Measurements from ENCODE around the gene IFNW1.

Gene IFNW1

DNA sequence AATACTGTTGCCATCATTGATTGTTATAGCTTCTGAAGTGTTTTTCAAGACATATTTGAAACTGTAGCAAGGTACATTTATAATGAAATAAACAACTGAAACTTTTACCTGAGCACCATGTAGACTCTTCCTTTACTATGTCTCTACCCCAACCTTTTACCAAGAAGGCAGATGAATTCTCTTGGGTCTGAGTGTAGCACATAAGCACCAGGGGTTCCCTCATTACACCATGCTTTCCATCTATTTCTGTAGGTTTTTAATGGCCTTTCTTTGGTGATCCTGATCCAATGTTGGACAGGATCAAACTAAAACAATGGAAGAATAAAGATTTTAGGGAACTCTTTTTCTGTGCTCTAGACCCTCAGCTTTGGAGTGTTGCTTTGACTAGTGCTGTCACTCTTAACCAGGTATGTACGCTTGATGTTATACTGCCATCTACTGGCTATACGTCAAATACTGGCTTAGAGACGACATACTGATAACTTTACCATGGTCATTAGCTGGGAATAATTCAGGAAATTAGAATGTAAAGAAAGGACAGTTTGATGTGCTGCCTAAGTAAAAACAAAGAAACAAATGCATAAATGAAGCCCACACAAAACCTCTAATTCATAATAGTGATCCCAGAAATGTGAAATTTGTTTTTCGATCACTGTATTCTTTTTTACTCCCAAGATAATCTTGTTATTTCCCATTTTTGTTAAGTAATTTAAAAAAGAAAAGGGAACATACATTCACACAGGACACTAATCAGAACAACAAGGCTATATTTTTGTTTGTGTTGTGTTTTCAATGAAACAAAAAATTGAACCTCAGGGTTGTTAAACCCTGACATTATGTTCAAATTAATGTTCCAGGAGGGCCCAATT lies 30.7 kb downstream of the IFNW1 start:
- no peak for DNase-seq (ENCODE audit: low read depth)

DNA sequence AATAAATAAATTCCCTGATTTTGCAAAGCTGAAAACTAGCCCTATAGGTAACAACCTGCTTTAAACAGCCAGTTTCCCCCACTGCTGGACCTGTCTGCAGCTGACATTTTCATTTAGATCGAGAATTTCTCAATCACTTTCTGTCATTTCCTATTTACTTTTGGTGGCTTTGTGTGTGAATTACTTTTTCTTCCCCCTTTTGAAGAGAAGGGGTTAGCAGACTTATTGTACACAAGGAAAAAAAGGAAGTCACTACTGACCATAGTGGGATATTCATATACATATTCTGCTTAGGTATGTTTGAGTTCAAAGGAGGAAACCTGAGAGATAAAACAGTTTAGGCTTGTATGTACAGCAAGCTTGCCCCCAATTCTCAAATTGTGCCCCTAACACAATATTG lies 36.8 kb downstream of the IFNW1 start:
- DNase-seq (ENCODE audit: low read depth): no peak

DNA sequence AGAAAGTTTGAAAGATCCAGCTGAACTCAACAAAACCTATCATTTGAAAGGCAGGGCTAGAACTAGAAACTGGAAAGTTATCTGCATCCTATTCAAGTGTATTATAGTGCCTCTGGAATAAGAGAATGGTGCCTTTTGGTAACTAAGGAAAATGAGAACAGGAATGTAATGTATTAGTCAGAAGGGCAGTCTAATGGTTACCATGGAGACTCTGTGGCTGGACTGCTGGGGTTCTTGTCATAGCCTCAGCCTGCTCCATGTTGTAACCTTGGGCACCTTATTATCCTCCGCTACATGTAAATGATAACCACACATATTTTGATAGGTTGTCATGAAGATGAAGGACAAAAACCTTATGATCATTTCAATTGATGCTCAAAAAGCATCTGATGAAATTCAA lies 39.3 kb downstream of the IFNW1 start:
- no peak for DNase-seq (ENCODE audit: low read depth)

DNA sequence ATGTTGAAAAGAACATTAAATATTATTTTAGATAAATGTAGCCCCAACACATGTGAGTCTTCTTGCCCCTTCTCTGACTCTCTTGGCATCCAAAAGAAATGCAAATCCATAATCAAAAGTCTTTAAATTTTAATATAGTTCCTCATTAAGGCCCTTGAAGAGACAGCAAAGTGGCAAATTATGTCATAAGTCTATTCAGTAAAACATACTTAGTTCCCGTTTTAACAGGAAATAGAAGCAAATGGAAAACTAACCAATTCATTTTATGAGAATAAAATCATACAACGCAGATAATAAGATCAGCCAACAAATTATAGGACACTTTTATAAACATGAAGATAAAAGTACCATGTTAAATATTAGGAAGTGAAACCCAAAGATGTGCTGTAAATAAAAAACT lies 43.8 kb downstream of the IFNW1 start:
- no peak for DNase-seq (ENCODE audit: low read depth)

DNA sequence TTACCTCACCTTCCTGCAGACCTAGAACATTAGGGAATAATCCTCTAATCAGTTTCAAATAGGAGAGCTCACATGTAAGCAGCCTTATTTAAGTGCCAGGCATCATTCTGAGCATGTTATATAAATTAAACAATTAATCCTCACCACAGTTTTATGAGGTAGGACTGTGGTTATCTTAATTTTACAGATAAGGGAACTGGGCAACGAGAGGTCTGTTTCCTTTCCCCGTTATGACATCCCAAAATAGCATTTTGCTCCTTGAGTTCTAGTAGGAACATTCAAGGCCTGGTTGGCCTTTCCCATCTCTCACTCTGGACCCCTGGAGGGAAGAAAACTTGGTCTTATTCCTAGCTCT lies 44.8 kb downstream of the IFNW1 start:
- DNase-seq (ENCODE audit: low read depth): no peak

DNA sequence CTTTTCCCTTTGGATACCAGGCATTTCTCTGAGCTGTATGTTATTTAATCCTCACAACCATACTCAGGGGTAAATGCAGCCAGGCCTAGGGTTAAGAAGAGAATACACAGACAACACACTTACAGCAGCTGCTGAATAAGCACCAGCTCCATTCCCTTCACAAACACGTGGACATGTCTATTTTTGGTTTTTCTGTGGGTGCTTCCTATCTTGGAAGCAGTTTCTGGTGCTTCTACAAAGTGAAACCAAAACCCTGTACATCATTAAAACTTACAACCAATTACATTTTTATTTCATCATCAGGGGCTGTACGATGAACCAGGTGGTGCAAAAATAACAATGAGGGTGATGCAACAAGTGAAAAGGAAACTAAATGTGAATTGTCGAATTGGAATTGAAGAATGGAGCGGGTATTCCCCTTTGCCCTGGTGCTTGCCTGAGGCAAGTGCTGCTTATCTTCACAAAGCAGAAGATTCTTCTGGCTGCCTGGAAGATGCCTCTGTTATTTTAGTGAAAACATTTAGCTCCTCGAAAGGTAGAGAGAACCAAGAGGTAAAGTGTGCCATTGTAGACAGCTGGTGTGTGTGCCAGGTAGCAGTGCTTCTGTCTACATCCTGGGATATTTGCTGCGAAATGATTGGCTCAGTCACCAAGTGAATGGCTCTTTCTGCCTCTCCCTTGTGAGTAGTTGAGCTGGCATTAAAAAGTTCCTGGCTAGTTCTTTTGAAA lies 45.3 kb downstream of the IFNW1 start:
- DNase-seq (ENCODE audit: low read depth): no peak

DNA sequence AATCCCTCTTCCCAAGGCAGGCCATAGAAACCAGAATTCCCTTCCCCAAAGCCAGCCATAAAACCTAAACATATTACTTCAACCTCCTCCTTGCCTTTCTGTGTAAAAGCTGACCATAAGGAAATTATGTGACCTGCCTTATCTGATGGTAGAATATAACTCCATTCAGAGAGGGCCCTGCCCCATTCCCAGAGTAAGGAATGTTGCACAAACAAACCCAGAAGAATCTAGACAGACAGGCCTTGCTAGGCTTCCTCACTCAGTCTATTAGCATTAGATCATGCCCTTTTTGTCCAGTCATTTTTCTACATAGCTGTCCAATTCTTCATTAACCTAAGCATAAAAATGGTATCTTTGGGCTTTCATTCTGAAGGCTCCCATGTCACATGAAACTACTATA lies 46.1 kb downstream of the IFNW1 start:
- no peak for DNase-seq (ENCODE audit: low read depth)
